WTC11 (cell line): ENCODE data around the gene TMCC1.

Source experiments
- ETV6 ChIP-seq: sonication (generic); formaldehyde crosslinking; IDR thresholded peaks from 2 replicates; pipeline ENCODE4 v1.8.1; 2022; ENCODE audit warnings: mild to moderate bottlenecking, missing genetic modification reagents
- TEAD4 ChIP-seq: sonication (generic); formaldehyde crosslinking; IDR thresholded peaks from 2 replicates; pipeline ENCODE4 v1.8.0; 2022; ENCODE audit warnings: mild to moderate bottlenecking, missing genetic modification reagents
- TF ChIP-seq, protein P1 (sequence below): sonication (generic); formaldehyde crosslinking; IDR thresholded peaks from 2 replicates; pipeline ENCODE4 v1.8.0; 2022; ENCODE audit warnings: mild to moderate bottlenecking, missing genetic modification reagents
- TF ChIP-seq, protein P2 (sequence below): fragments of 200-600 bp; IDR thresholded peaks from 2 replicates; pipeline ENCODE4 v1.8.0; 2022; ENCODE audit warnings: antibody characterized with exemption
- TF ChIP-seq, protein P3 (sequence below): sonication (generic); formaldehyde crosslinking; conservative IDR thresholded peaks from 2 replicates; pipeline ENCODE4 v1.8.1; 2022; ENCODE audit warnings: mild to moderate bottlenecking, missing genetic modification reagents

DNA sequence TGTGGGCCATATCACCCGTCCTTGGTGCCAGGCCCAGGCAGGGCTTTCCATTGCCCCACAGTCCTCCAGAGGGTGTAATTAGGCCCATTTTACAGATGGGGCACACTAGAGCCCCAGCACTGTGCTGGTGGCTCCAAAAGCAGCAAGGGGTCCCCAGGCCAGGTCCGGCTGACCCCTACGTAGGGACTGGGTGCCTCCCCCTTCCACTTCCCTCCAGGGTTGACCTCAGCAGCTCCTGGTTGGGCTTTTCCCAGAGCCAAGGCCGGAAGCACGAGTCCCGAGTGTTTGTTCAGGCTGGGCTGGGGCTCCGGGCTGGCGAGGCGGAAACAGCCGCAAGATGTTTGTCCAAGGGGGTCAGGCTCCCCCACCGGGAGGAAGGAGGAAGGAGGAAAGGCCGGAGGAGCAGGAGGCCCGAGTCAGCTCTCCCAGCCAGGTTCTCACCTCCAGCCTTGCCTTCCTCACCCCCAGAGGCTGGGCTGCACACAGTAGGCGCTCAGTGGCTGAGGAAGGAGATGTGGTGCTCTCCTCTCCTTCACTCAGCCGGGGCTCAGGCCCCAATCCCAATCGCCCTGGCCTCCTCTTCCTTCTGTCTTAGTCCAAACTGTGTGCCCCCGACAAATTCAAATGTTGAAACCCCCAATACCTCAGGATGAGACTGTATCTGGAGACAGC lies 269.9 kb downstream of the TMCC1 start:
- TF ChIP-seq, protein P1, sequence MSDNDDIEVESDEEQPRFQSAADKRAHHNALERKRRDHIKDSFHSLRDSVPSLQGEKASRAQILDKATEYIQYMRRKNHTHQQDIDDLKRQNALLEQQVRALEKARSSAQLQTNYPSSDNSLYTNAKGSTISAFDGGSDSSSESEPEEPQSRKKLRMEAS (CRISPR knock-in tag) = no peak
- no peak for TF ChIP-seq ETV6 (CRISPR knock-in tag)
- TF ChIP-seq, protein P2, sequence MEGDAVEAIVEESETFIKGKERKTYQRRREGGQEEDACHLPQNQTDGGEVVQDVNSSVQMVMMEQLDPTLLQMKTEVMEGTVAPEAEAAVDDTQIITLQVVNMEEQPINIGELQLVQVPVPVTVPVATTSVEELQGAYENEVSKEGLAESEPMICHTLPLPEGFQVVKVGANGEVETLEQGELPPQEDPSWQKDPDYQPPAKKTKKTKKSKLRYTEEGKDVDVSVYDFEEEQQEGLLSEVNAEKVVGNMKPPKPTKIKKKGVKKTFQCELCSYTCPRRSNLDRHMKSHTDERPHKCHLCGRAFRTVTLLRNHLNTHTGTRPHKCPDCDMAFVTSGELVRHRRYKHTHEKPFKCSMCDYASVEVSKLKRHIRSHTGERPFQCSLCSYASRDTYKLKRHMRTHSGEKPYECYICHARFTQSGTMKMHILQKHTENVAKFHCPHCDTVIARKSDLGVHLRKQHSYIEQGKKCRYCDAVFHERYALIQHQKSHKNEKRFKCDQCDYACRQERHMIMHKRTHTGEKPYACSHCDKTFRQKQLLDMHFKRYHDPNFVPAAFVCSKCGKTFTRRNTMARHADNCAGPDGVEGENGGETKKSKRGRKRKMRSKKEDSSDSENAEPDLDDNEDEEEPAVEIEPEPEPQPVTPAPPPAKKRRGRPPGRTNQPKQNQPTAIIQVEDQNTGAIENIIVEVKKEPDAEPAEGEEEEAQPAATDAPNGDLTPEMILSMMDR = no peak
- TF ChIP-seq, protein P3, sequence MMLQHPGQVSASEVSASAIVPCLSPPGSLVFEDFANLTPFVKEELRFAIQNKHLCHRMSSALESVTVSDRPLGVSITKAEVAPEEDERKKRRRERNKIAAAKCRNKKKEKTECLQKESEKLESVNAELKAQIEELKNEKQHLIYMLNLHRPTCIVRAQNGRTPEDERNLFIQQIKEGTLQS = no peak
- TF ChIP-seq TEAD4 (CRISPR knock-in tag) = no peak
